Measurements from ENCODE around the gene HIRA. TPM values are rescaled to one million over a fixed set of nuclear protein-coding genes. Genes with fewer than 3 reads are reported as not detected.

The HIRA gene
- total and polyA plus RNA-seq, 2 of the 8 experiments (the other 6 are each of a cell fraction or from before 2014, with no cell fraction given): 34.9 to 67.2 TPM

- no peak overlapping the region for H3K4me2 ChIP-seq (ENCODE audit: insufficient read depth in 1 of 2, low read depth in 2 of 2, low read length in 2 of 2)
- no peaks in the 10 kb centered on the region for H3K79me1 ChIP-seq (ENCODE audit: low read depth, low read length)
- H4K91ac ChIP-seq (replicated peaks; ENCODE audit: insufficient read length, low read length): no peak overlapping the region
- no peak overlapping the region for H2BK20ac ChIP-seq (ENCODE audit: low read length)
- H3K4me3 ChIP-seq (ENCODE audit: extremely low read depth in 1 of 4, insufficient read depth in 2 of 4, low read depth in 3 of 4, low read length in 4 of 4): no peak overlapping the region
- no peak overlapping the region for H4K8ac ChIP-seq (ENCODE audit: extremely low read depth, insufficient read depth, low read length)
- H3K36me3 ChIP-seq (ENCODE audit: control insufficient read depth in 2 of 4, insufficient read depth in 4 of 4, low read length in 3 of 4): peaks cover 9 to 47% (median 32%) of the 10 kb centered on the region in 4 experiments
- H3K23me2 ChIP-seq (ENCODE audit: low read depth, low read length): no peaks in the 10 kb centered on the region
- H2BK5ac ChIP-seq (ENCODE audit: low read depth, low read length): no peak overlapping the region
- H2BK12ac ChIP-seq (ENCODE audit: low read depth, low read length): no peak overlapping the region
- FAIRE-seq (no peak), DNase-seq (ENCODE audit: low read depth in 1 of 2, low spot score in 2 of 2) (no peak)
- no peak overlapping the region for H2BK120ac ChIP-seq (replicated peaks; ENCODE audit: low read depth, low read length)
- POLR2A ChIA-PET (ENCODE audit: partially characterized antibody): interaction anchor here (1.3 kb wide), 1 partner anchor 17 kb away, joined by 6 read pairs; the partner anchor contains the start of gene CDC45
- no peaks in the 10 kb centered on the region for H3K4me1 ChIP-seq (replicated peaks in 1 of 4; ENCODE audit: control insufficient read depth in 3 of 4, insufficient read depth in 4 of 4, low read length in 3 of 4)
- H4K5ac ChIP-seq (ENCODE audit: insufficient read length, low read depth, low read length): no peak overlapping the region
- no peak overlapping the region for H3K18ac ChIP-seq (ENCODE audit: extremely low read depth, low read length)
- 86% methylated on average over 1 of the region's 1 CpG; no CpG with 5 or more reads in 1 of the 2 experiments for WGBS, 2 experiments (ENCODE audit: extremely low coverage in 1 of 2, insufficient coverage in 1 of 2, insufficient read length in 1 of 2, insufficient replicate concordance in 2 of 2, low coverage in 1 of 2, low lambda C conversion rate in 2 of 2, missing lambda C conversion rate in 1 of 2)
- H2BK15ac ChIP-seq (ENCODE audit: low read length): no peak overlapping the region
- no peak overlapping the region for H3K23ac ChIP-seq (ENCODE audit: insufficient read length)
- no peak overlapping the region for H3K4ac ChIP-seq (replicated peaks; ENCODE audit: insufficient read length, low read depth, low read length)
- H3K9ac ChIP-seq (replicated peaks in 1 of 4; ENCODE audit: extremely low read depth in 1 of 4, low read depth in 3 of 4, low read length in 3 of 4): no peak overlapping the region
- H4K20me1 ChIP-seq (replicated peaks in 1 of 2; ENCODE audit: control insufficient read depth in 1 of 2, insufficient read depth in 2 of 2, low read length in 2 of 2): peaks cover under 1% of the 10 kb centered on the region in 2 experiments
- no peak overlapping the region for H2AK5ac ChIP-seq (ENCODE audit: low read depth, low read length)
- H3K79me2 ChIP-seq (ENCODE audit: control insufficient read depth in 1 of 2, insufficient read depth in 2 of 2, low read length in 2 of 2): no peaks in the 10 kb centered on the region
- H3K27ac ChIP-seq (ENCODE audit: low read depth, low read length): no peak overlapping the region
- CTCF ChIA-PET (ENCODE audit: partially characterized antibody): interaction anchor here (4.6 kb wide), 1 partner anchor 10 kb away, joined by 34 read pairs; no protein-coding TSS in a partner anchor
- no peak overlapping the region for H2AFZ ChIP-seq (ENCODE audit: low read length)
- no peaks in the 10 kb centered on the region for H3K9me3 ChIP-seq (ENCODE audit: insufficient read depth in 2 of 2, low read depth in 1 of 2, low read length in 1 of 2)
- no peaks in the 10 kb centered on the region for H3K27me3 ChIP-seq (replicated peaks in 1 of 4; ENCODE audit: control insufficient read depth in 3 of 4, extremely low read depth in 1 of 4, insufficient read depth in 3 of 4, low read length in 3 of 4)
- H3K56ac ChIP-seq (replicated peaks; ENCODE audit: insufficient read length, low read depth, low read length): no peak overlapping the region
- H3K14ac ChIP-seq (ENCODE audit: insufficient read length): no peak overlapping the region
- TF ChIP-seq JUN (IDR thresholded peaks at IDR 0.05; ENCODE audit: low read depth, low read length) (no peak), SIN3A (conservative IDR thresholded peaks at IDR 0.05 in 1 of 2, IDR thresholded peaks at IDR 0.05 in 1 of 2; ENCODE audit: low read depth in 1 of 2, low read length in 2 of 2) (no peak), SIX5 (IDR thresholded peaks at IDR 0.05; ENCODE audit: low read depth, low read length) (no peak), YY1 (IDR thresholded peaks at IDR 0.05; ENCODE audit: low read depth, low read length) (no peak), KDM4A (IDR thresholded peaks at IDR 0.05; ENCODE audit: low read depth, low read length, severe bottlenecking) (no peak), EZH2 (IDR thresholded peaks at IDR 0.05; ENCODE audit: low read depth, low read length, severe bottlenecking) (no peak), BRCA1 (IDR thresholded peaks at IDR 0.05; ENCODE audit: low read depth, low read length) (no peak), KDM1A (IDR thresholded peaks at IDR 0.05; ENCODE audit: borderline replicate concordance, low read length) (no peak), GABPA (IDR thresholded peaks at IDR 0.05; ENCODE audit: borderline replicate concordance, insufficient read depth, low read length) (no peak)
These were observed 31.5 kb upstream of the HIRA start for GRCh38 chr22:19463008-19463407.
